CD4-positive, alpha-beta T cell treated with Interferon gamma for 1 hour (primary cell): ENCODE data around the gene CCDC138.

Experiments
- DNase-seq: peaks from one replicate; pipeline ENCODE4 v3.0.0-alpha.2; 2020

CCDC138 gene

GRCh38 chr2:108896741-108897140 is 110.2 kb downstream of the CCDC138 start:
- DNase-seq, result no peak

GRCh38 chr2:108898315-108899082 is 111.9 kb downstream of the CCDC138 start:
- DNase-seq, result no peak

DNA sequence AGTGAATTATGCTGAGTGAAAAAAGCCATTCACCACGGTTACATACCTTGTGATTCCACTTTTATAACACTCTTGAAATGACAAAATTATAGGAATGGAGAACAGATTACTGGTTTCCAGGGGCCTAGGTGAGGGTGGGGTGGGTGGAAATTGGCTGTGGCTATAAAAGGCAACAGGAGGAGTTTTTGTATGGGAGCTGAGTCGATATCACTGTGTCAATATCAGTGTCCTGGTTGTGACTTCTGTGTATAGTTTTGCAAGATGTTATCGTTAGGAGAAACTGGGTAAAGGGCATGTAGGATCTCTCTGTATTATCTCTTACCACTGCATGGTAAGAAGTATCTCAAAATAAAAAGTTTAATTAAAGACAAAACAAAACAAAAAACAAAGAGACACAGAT is 118.1 kb downstream of the CCDC138 start:
- no peak for DNase-seq

DNA sequence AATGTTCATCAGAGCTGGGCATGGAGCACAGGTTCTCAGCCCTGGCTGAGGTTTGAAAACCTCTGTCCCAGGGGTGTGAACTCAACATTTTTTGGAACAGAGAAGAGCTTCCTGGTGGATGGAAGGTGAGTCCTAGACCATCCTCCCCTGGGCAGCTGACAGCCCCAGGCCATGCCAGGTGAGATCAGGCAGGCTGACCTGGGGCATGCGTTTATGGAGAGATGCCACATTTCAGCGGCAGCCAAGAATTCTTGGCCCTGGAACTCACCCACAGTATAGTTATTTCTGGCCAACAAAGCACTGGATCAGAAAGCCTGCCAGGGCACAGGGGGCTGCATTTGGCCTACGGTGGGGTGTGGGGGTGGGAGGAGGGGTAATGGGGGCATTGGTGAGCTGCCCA is 118.6 kb downstream of the CCDC138 start:
- DNase-seq, result no peak

DNA sequence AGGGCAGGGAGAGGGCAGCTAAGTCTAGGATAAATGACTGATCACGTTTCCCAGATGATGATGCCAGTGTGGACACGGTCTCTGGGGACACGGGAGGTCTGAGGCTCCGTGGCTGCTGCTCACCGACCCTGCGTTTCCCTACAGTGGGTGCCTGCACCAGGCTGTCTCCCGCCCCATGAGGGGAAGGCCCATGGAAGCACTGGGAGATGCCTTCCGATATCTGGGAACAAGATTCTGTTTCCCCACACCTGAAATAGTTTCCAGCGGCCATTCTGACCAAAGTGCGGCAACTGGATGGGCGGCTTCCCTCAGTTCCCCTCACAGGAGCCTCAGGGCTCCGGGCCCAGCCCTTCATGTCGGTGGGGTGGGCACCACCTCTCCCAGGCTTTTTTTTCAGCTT is 119.3 kb downstream of the CCDC138 start:
- no peak for DNase-seq

DNA sequence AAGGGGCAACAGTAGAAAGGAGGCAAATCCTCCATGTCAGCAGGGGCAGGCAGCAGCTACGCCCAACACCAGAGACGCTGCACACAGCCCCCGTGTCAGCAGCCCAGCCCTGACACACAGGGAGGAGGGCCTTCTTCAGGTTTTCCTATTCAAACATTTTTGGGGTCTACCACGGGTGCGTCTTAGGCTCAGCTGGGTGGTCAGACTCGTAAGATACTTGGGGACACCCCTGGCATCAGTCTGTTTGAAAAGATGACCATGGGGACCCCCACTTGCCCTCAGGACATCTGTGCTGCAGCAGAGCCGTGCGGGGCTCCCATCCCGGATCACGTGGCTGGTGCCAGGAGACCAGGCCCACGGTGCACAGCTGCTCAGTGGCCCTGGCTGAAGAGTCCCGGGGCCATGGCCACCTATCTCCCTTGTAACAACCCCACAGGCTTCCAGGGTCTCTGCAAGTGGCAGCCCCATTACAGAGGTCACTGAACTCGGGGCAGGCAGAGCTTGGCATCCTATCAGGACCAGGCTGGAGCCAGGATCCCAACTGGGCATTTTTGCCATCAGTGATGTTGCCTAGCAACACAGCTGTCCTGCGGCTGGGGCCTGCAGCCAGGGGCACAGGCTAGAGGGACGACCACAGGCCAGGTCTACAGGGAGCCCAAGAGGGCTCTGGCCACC is 120.0 kb downstream of the CCDC138 start:
- DNase-seq, result no peak

- DNase-seq, result no peak
Measured at GRCh38 chr2:108907822-108908712, 121.5 kb downstream of the CCDC138 start.

GRCh38 chr2:108908713-108909070 is 122.1 kb downstream of the CCDC138 start:
- no peak for DNase-seq

GRCh38 chr2:108909275-108909823 is 122.8 kb downstream of the CCDC138 start:
- DNase-seq, result no peak

- DNase-seq, result no peak
Measured at GRCh38 chr2:108910011-108910431, 123.5 kb downstream of the CCDC138 start.

GRCh38 chr2:108910541-108911396 is 124.2 kb downstream of the CCDC138 start:
- DNase-seq, result no peak

GRCh38 chr2:108911401-108911800 is 124.8 kb downstream of the CCDC138 start:
- no peak for DNase-seq

DNA sequence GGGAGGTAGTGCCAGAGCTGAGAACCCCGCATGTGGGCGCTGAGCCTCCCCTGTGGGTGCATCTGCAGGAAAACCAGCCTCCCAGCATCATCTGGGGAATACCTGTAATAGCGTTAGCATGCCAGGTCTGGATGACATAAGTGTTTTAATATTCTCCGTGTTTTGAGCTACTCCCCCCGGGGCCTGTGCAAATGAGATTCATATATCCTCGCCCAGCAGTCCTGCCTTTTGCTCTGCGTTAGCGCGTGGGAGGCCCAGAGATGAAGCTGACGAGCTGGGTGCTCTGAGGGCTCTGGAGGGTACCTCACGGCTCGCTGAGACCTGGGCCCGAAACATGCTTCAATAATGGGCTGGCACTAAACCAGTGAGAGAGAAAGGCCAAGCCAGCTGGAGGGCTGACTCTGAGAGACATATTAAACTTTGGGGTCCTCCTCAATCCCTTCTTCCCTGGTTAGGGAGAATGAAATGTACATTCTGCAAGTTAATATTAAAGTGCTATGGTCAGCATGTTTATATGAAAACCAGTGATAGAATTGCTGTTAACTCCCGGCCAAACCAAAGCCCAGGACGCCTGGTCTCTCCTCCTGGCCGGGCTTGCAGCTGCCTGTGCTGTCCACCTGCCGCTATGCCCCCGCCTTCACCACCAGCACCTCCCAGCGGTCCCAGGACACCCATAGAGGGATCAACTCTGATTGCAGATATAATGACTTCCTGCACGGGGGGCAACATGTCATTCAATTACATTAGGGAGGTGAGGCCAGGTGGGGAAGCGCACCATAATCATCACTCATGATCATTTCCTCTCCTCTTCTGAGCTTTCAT is 125.4 kb downstream of the CCDC138 start:
- no peak for DNase-seq

DNA sequence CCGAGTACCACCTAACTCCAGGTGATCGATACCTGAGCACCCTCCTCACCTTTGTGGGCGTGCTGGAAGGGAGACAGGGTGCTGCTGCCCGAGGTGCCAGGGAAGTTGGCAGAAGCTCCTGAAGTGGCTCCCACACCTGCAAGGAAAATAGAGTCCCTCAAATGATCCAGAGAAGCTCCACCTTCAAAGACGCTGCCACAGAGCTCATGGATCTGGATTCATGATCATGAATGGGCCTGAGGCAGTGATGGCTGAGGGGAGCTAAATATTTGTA is 126.0 kb downstream of the CCDC138 start:
- DNase-seq, result no peak

DNA sequence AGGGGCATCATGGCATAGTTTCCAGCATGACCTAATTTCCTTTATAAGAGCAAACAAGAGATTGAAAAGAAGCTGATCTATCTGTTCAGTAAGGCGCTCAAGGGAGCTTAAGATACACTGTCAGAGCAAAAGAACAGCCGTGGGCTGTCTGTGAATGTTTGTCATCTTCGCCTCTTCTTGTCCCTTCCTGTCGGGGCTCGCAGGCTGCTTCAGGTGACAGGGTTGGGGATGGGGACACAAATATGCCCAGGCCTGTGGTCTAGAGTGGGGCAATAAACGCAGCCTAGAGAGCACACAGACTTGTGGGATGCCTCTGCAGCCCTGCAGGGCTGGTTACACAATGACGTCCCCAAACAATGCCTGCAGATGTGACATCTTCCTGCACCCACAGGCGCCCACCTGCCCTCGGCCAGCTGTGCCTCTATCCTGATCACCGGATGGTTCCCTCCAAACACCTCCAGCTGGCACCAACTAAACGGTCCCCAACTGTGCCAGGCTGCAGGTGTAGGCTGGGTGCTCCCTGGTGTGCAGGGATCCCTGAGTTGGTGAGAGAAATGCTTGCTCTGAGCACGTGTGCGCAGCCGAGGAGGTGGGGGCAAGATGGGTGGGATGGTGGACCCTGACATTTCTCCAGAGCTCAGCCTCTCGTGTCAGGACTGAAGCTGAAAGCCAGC is 129.7 kb downstream of the CCDC138 start:
- DNase-seq, result no peak

GRCh38 chr2:108916796-108917421 is 130.3 kb downstream of the CCDC138 start:
- no peak for DNase-seq

DNA sequence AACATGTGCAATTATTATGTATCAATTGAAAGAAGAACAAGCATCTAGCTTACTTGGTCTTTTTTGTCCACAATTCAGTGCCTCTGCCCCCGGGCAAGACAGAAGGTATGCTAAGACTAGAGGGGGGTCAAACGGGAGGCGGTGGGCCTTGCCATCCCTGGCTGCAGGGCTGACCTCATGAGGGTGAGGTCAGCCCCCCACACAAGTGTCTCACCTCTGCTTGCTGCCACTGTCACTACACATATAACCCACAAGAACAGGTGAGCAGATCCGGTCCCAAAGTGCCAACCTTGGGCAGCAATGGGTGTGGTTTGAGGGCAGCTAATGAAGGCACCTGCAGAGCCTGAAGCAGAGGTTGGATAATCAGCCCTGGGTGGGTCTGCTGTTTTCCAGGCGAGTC is 131.0 kb downstream of the CCDC138 start:
- DNase-seq, result no peak

DNA sequence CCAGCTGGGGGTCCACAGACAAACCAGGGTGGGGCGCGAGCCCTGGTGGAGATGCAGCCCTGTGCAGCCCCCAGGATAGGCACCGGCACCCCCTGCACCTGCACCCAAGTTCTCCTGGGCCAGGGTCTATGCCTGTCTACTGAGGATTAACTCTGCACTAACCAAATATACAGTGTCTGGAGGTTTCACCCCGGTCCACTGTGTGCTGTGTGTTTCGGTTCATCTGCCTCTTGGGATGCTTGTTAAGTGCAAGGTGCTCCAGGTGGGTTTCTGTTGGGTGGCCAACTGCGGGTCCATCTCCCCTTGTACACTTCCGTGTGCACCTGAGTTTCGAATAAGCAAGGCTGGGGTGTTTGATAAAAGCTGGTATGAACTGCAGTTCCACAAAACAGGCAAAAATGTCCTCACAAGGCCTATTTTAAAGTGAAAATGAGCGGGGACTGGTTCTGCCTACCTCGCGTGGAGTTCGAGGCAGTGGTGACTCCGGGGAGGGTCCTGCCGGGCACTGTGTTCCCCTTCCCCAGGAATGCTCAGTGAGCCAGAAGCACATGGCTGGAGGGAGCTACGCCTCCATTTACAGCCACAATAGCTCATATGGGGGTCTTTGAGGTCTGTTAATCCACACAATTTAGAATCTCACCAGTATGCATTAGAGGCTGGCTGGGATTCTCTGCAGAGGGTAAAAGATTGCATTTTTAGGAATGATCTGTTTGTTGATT is 131.7 kb downstream of the CCDC138 start:
- no peak for DNase-seq

GRCh38 chr2:108918941-108919341 is 132.4 kb downstream of the CCDC138 start:
- DNase-seq, result no peak
